Measurements from ENCODE around the gene C16orf96.
A peak's percentile ranks its signal among the peaks of the same experiment; 100 is the strongest.

Gene C16orf96

DNA sequence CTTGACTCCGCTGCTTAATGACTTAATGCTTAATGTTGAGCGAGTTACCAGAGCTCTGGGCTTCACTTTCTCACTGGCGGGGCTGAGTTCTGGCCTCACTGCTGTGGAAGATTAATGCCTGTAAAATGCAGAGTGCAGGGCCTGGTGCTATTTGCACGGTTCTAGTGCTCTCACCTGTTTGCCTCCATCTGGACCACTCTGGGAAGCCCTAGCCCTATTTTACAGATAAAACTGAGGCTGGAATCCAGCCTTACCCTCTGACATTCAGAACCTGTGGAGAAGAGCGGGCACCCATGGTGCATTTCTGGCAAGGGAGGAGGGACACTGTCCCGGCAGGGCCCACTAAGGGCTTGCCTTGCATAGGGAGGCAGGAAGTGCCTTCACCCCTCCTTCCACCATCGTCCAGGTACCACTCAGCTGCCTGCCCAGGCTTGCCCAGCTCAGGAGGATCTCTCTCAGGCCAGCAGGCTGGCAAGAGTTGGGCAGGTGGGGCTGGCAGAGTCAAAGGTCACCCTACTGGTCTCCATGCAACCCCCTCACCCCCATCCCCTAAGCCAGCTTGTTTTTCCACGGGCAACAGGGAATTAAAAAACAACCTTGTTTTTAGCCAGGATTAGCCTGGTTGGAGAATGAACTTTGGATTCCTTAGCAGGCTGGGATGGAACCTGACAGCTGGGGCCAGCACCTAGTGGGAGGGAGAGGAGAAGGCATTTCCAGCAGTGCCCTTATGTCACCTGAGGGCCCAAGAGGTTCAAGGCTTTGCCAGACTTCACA lies 62.7 kb downstream of the C16orf96 start:
- no peak for DNase-seq

DNA sequence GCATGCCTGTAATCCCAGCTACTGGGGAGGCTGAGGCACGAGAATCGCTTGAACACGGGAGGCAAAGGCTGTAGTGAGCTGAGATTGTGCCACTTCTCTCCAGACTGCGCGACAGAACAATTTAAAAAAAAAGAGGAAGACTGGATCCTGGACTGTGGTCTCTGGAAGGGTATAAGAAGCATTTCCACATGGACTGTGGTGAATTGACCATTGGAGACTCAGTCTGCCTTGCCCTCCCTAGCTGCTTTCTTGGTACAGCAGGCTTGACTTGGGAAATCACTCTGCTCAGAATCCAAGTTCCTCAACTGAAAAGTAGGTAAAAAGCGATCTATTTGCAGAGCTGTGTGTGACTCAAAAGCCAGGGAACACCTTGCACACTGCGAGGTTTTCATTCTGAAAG lies 67.5 kb downstream of the C16orf96 start:
- no peak for DNase-seq

DNA sequence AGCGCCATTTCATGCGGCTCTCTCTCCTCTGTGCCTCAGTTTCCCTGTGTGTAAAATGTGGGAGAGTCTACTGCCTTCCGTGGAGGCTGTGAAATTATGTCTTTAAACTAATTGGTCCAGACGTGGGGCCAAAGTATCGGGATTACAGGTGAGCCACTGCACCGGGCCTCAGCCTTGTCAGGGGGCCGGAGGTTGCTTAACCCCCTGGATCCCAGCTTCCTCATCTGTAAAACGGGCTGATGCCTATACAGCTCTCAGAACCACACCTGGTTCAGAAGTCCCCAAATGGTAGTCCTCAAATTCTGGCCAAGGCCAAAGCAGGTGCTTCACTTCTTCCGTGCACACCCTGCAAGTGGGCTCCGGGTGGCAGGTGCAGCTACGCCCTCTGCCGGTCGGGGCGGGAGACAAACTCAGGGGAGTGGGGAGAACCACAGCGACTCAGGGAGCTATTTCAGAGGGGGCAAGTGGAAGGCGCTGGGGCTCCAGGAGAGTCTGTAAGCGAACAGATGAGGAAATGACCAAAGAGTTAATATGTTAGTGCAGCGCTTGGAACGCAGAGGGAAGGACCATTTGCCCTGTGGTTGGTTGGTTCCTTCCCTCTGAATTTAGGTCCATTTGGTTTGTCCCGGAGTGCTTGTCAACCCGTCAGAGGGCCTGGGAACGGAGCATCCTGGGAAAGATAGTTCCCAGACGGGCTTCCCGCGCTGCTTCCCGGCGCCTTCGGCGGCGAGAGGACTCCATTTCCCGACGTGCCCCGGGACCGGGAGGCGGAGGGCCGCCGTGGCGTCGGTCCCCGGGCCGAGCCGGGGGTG lies 68.1 kb downstream of the C16orf96 start, which contains the start of gene MGRN1:
MGRN1 (plus strand) TSS at position 812 of the 812 bp plus-strand sequence. CDS start 135 bp downstream, outside the sequence.
- peak; percentile 96 for DNase-seq

DNA sequence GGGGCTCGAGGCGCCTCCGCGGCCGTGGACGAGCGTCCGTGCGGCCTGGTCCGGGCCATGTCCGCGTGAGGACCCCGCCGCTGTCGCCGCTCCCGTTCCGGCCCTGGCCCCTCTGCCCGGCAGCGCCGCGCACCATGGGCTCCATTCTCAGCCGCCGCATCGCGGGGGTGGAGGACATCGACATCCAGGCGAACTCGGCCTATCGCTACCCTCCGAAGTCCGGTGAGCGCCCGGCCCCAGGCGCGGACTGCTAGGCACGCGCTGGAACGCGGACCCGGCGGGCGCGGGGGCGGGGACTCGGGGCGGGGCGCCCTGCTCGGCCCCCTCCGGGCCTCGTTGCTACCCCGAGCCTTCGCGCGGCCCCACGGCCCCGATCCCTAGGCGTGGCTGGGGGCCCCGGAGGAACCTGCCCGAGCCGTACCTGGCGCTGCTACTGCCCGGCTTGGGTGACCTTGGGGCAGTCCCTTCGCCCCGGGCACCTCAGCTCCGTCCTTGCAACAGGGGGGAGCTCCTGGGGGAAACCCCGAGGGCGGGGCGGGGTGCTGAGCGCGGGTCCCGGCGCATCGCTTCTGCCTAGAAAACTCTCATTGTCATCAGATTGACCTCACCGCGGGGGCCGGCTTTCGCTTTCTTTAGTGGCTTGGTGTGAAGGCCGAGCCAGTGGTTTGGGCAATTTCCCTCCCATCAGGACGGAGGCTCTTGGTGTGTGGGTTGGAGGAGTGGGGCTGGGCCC lies 68.9 kb downstream of the C16orf96 start:
- no peak for DNase-seq

DNA sequence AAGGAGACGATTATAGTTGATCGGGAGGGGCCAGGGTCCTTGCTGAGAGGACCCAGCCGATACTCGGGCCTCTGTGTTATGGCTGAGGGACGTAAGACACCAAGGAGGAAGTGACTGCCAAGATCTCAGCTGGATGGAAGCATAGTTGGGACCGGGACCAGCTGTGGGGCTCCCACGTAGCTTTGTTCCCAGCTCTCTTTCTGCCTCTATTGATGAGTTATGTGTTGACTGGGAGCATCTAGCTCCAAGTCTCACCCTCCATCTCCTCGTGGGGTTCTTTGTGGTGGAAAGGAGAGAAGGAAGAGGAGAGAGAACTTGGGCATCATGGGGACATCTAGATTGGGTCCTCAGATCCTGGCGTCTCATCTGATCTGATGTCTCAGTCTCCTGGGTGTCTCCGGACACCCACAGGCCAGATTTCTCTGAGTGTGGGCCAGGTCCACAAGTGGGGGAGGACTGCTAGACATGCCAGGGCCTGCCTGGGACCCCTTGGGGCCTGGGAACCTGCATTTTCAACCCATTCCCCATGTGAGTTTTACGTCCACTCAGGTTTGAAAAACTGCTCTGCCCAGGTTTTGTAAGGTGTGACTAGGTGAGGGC lies 69.5 kb downstream of the C16orf96 start:
- peak; percentile 76 for DNase-seq

DNA sequence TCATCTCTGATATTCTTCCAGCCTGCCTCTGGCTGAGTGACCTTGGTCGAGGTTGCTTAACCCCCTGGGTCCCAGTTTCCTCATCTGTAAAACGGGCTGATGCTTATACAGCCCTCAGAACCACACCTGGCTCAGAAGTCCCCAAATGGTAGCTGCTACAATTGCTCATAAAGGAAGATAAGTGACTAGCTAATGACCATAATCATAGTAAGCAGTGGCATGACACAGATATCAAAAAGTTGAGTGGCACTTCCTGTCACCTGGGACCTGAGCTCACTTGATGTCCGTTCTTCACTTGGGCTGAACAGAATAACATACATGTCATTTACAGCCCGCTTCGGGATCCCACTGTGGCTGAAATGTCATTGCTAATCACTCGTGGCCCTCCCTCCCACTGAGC lies 70.3 kb downstream of the C16orf96 start:
- no peak for DNase-seq

DNA sequence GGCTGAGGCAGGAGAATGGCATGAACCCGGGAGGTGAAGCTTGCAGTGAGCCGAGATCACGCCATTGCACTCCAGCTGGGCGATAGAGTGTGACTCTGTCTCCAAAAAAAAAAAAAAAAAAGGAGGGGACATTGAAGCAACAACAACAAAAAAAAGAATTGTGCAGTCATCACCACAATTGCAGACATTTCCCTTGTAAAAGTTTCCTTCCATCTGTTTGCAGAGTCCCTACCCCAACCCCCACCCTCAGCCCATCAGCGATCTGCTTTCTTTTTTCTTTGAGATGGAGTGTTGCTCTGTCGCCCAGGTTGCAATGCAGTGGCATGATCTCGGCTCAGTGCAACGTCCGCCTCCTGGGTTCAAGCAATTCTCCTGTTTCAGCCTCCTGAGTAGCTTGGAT lies 72.1 kb downstream of the C16orf96 start:
- DNase-seq, result no peak

DNA sequence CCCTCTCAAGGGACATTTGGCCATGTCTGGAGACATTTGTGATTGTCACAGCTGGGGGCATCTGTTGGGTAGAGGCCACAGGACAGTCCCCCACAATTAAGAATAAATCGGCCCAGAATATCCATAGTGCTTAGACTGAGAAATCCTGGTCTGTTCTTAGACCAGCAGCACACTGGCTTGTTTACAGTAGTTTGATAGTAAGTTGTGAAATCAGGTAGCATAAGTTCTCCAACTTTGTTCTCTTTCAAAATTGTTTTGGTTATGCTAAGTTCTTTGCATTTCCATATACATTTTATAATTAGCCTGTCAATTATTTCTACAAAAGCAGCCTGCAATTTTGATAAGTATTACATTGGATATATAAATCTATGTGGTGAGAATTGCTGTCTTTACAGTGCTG lies 75.3 kb downstream of the C16orf96 start:
- DNase-seq, result no peak

DNA sequence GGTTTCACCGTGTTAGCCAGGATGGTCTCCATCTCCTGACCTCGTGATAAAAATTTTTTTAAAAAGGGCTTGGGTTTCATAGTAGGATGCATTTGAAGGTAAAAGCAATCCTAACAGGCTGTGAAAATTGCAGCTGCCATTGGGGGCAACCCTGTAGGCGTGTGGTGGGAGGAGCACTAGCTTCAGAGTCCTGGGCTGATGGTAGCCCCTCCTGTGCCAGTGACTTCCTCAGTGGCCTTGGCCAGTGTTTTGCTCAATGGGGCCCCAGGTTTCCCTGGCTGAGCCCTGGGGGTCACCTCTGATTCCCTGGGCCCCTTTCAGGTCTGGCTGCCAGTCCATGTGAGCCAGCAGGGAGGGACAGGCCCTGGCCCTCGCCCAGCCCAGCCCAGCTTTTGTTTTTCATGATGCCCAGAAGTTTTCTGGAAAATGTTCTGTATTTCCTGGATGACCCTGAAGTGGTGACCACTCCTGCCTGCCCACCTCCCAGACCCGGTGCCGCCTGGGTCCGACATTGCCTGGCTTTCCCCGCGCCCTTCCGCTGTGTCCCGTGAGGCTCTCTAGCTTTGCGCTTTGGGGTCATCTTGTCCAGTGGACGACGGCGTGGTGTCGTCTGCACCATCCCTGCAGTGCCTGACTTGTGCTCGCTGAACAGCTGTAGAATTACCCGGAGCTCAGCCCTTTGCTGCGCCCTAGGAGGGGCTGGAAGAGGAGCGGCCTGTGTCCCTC lies 77.9 kb downstream of the C16orf96 start:
- no peak for DNase-seq

DNA sequence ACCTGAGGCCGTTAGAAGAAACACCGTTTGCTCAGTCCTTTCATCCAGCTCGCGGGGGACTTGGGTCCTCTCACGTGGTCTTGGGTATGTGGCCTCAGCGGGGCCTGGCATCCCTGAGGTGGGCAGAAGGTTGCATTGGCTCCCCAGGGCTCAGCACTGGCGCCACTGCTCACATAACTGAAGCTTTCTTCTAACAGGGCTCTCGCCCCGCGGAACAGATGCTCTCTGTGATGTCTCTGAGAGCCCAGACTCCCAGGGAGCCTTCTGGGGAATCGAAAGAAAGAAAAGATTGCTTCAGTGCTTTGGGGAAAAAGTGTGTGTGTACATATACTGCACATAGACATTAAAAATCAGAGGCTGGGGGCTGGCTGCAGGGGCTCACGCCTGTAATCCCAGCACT lies 78.6 kb downstream of the C16orf96 start:
- DNase-seq, result no peak

DNA sequence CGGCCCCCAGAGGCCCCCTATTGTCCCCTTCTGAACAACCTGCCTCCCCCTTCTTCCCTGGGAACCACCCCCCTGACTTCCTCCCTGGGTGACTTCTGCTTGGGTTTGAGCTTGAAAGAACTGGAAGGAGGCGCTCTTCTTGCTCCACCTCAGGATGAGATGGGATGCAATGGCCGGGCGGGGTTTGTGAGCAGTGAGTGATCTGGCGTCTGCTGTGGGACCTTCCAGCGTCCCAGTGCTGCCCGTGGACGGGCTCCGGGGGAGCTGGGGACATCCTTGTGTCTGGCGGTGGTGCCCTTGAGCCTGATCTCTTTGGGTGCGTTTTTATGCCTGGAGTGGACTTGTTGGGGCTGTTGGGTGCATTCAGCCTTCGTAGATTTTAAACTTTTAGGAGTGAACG lies 80.1 kb downstream of the C16orf96 start:
- DNase-seq, result no peak

DNA sequence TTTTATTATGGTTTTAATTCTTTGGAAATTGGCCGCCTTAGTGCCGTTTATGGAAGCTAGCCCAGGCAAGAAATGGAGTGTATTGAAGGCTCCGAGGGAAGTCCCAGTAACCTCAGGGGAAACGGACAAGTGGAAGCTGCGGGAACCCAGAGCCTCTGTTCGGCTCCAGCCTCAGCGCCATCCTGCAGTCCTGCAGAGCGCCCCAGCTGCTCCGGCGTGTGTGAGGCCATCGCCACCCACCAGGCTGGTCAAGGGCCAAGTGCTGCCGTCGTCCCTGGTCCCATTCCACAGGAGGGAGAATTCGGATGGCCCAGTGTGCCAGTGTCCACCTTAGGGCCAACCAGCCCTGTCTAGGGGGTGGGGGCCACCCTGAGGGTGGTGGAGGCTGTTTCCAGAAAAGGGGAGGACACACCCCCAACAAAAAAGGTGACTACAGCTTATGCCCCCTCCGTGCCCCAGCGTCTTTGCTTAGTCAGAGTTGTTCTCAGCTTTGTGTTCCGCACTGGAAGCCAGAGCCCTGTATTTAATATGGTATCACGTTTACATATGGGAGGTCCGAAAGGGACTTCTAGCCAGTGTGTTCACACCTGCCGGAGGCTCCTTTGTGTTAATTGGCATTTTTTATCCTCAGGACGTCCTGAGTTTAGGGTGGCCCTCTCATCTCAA lies 81.5 kb downstream of the C16orf96 start:
- no peak for DNase-seq

DNA sequence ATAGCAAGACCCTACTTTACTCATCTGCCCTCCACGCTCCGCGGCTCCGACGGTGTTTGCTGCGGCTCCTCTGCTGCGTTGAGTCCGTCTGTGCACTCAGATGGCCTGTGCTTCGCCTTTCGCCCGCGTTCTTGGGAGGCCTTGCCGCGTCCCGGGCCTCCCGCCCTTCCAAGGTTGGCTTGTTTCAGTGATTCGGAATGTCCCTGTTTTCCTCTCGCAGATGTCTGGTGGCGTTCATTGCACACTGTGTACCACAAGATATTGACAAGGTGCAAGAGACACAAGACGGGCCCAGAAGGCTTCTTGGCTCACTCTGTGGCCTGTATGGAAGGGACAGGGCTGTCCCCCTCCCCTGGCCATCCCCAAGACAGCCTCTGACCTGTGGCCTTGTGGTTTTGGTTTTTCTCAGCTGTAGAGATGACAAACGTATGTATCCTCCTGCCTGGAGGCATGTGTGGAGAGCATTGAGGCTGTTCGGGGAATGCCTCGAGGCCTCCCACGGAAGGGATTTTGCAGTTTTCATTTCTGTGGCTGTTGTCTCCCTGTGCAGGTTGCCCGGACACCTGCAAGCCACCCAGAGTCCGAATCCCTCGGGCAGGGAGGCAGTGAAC lies 83.9 kb downstream of the C16orf96 start:
- no peak for DNase-seq

DNA sequence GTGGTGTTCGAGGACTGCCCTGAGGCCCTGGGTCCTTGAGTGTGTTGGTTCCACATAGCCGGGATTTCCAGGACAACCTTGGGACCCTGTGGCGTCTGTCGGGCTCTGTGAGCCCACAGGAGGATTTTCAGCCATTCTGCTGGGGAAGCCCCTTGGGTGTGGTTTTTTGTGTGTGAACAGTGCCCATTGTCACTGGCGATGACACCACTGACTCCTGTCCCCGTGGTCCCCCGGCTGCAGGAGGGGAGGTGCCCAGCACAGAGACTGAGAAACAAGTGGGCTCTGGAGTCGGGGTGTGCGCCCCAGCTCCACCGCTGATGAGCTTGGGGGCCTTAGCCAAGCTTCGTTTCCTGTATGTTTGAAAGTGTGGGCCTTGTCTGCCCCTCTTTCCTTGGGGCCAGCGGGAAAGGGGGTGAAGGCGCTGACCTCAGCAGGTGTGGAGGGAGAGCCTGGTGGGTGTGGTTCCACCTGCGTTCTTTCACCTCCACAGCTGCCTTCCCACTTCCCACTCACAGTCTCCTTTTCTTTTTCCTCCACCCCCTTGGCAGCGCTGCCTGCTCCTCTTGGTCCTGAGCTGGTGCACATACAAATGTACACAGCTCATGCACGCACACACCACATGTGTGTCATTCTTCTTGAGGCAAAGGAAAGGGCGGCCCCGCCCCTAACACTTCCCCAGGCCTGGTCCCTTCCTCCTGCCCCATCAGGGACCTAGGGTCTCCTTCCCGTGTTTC lies 84.6 kb downstream of the C16orf96 start:
- no peak for DNase-seq

DNA sequence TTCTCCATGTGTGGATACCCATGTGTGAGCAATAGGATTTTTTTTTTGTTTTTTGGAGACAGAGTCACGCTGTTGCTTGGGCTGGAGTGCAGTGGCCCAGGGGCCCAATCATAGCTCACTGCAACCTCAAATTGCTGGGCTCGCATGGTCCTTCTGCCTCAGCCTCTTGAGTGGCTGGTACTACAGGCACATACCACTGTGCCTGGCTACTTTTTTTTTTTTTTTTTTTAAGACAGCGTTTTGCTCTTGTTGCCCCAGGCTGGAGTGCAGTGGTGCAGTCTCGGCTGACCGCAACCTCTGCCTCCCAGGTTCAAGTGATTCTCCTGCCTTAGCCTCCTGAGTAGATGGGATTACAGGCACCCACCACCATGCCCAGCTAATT lies 85.2 kb downstream of the C16orf96 start:
- no peak for DNase-seq

DNA sequence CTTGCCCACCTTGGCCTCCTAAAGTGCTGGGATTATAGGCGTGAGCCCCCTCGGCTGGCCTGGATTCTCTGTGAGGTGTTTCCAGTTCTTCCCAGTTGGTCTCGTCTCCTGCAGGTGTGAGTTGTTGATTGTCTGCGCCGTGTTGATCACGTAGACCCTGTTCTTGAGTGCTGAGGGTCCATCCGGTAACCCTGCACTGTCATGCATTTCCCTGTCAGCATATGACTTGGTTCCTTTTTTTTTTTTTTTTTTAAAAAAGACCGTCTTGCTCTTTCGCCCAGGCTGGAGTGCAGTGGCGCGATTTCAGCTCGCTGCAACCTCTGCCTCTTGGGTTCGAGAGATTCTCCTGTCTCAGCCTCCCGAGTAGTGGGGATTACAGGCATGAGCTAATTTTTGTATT lies 85.8 kb downstream of the C16orf96 start:
- DNase-seq, result no peak

DNA sequence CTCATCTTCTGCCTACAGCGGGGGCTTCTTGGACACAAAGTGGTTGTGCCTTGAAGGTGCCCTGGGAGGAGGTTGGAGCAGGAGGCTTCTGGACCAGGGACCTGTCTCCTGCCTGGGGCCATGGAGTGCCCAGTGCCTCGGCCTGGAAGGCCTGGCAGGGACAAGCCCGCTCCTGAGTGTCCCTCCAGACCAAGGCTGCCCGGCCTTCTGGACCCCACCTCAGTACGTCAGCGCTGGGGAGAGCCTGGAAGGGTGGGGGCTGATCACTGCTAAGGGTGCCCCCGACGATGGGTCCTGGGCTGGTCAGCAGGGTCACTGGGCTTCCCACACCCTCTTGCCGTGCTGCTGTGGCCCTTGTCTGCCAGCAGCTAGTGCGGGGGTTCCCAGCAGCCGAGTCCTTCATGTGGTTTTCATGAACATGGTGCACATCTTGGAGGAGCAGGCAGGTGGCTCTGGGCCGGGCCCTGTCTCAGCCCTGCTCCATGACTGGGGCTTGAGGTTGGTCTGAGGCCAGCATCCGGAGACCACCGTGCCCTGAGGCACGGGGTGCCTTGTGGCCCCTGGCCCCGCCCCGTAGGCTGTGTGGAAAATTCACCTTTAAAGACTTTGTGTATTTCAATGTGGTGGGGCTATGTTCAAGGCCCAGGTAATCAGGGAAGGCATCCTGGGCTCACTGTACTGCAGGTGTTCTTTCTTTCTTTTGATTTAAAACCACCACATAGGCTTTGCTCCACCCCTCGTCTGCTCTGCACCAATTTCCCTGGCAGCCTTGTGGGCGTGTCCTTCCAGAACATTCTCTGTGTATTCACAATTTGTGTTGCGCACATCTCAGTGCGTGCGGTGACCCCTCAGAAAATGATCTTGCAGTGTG lies 90.9 kb downstream of the C16orf96 start:
- no peak for DNase-seq

DNA sequence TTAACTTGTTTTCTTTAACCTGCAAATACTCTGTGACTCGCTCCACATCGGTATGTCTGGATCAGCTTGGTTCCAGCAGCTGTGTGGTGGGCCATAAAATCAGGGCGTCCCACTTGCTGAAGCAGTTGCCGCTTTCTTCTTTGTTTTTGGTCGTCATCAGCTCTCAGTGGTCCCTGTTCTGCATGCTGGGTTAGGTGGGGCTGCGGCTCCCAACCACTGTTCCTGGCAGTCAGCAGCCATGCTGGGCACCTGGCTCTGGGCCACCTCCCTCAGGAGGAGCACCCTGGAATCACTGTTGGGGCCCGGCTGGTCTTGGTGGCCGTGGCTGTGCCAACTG lies 91.5 kb downstream of the C16orf96 start:
- DNase-seq, result no peak

DNA sequence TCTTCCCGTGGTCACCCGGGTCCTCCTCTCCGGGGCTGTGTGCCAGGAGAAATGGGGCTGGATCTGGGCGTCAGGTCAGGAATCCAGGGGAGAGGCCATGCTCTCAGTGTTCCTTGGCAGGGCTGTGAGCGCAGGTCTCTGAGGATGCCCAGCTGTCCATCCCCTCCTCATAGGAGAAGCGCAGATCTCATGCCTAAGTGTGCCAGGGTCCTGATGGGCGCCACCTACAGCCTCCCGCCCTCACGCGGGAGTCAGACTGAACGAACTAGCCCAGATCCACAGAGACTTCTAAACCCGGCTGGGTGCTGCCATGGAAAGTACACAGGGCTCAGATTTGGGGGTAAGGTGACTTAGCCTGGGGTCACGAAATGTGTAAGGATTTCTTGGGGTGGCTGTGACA lies 92.8 kb downstream of the C16orf96 start:
- no peak for DNase-seq
